ENCODE data around the gene UTP25.
"Not testable (repeated sequence)": the region's sequence is repeated elsewhere in the genome, so short reads cannot be mapped to it uniquely, and the experiment has no call there.

UTP25 gene

GRCh38 chr1:209900734-209901133, 73.0 kb downstream of the UTP25 start:
- Histone ChIP-seq H3K79me1 (replicated peaks; ENCODE audit: low read length, poor library complexity, severe bottlenecking) (no peaks in the 10 kb centered on the region), H3K23ac (ENCODE audit: low read length in 2 of 2) (no peak overlapping the region), H3K4me1 (ENCODE audit: control insufficient read depth, insufficient read depth, low read depth, low read length) (peaks cover 6% of the 10 kb centered on the region), H3K4ac (ENCODE audit: low read depth in 1 of 2, low read length in 2 of 2) (no peak overlapping the region), H2BK5ac (ENCODE audit: low read depth, low read length, poor library complexity, severe bottlenecking) (no peak overlapping the region), H3K36me3 (ENCODE audit: control insufficient read depth in 1 of 2, insufficient read depth in 2 of 2, low read depth in 1 of 2, low read length in 2 of 2) (no peaks in the 10 kb centered on the region), H4K8ac (ENCODE audit: low read length) (no peak overlapping the region), H3K4me3 (ENCODE audit: insufficient read depth in 1 of 2, low read depth in 1 of 2, low read length in 2 of 2) (no peak overlapping the region), H2AK5ac (ENCODE audit: low read length, severe bottlenecking) (no peak overlapping the region), H3K9ac (ENCODE audit: low read length) (no peak overlapping the region), H3K27me3 (ENCODE audit: control insufficient read depth in 1 of 2, insufficient read depth in 1 of 2, low read length in 2 of 2) (no peaks in the 10 kb centered on the region), H3K4me2 (ENCODE audit: low read length, poor library complexity, severe bottlenecking) (no peak overlapping the region), H2BK12ac (ENCODE audit: low read length in 2 of 2) (no peak overlapping the region), H2BK15ac (ENCODE audit: low read depth, poor library complexity, severe bottlenecking) (no peak overlapping the region), H2AFZ (ENCODE audit: low read depth, low read length) (no peak overlapping the region), H2BK120ac (ENCODE audit: low read depth, low read length) (no peak overlapping the region), H4K91ac (ENCODE audit: low read length) (no peak overlapping the region), H3K9me3 (ENCODE audit: control insufficient read depth, low read length) (no peaks in the 10 kb centered on the region), H3K14ac (ENCODE audit: low read length in 2 of 2) (no peak overlapping the region), H3K18ac (ENCODE audit: low read depth in 1 of 2, low read length in 2 of 2) (no peak overlapping the region), H3K27ac (ENCODE audit: low read length, poor library complexity, severe bottlenecking) (peak overlapping the region; percentile 9)
- DNase-seq: peak; percentile 38
- no CpG with 5 or more reads among the region's 1 CpG for WGBS

GRCh38 chr1:209901211-209901610, 73.4 kb downstream of the UTP25 start:
- Histone ChIP-seq H3K27ac (ENCODE audit: low read length, poor library complexity, severe bottlenecking) (no peak overlapping the region), H2BK15ac (ENCODE audit: low read depth, poor library complexity, severe bottlenecking) (no peak overlapping the region), H3K36me3 (ENCODE audit: control insufficient read depth in 1 of 2, insufficient read depth in 2 of 2, low read depth in 1 of 2, low read length in 2 of 2) (no peaks in the 10 kb centered on the region), H2BK120ac (ENCODE audit: low read depth, low read length) (no peak overlapping the region), H3K79me1 (replicated peaks; ENCODE audit: low read length, poor library complexity, severe bottlenecking) (no peaks in the 10 kb centered on the region), H3K23ac (ENCODE audit: low read length in 2 of 2) (no peak overlapping the region), H2BK12ac (ENCODE audit: low read length in 2 of 2) (no peak overlapping the region), H3K4ac (ENCODE audit: low read depth in 1 of 2, low read length in 2 of 2) (no peak overlapping the region), H3K4me1 (ENCODE audit: control insufficient read depth, insufficient read depth, low read depth, low read length) (peaks cover 6% of the 10 kb centered on the region), H4K8ac (ENCODE audit: low read length) (no peak overlapping the region), H3K18ac (ENCODE audit: low read depth in 1 of 2, low read length in 2 of 2) (no peak overlapping the region), H3K4me2 (ENCODE audit: low read length, poor library complexity, severe bottlenecking) (no peak overlapping the region), H3K27me3 (ENCODE audit: control insufficient read depth in 1 of 2, insufficient read depth in 1 of 2, low read length in 2 of 2) (no peaks in the 10 kb centered on the region), H3K14ac (ENCODE audit: low read length in 2 of 2) (no peak overlapping the region), H2AK5ac (ENCODE audit: low read length, severe bottlenecking) (no peak overlapping the region), H4K91ac (ENCODE audit: low read length) (no peak overlapping the region), H3K9me3 (ENCODE audit: control insufficient read depth, low read length) (no peaks in the 10 kb centered on the region), H3K9ac (ENCODE audit: low read length) (no peak overlapping the region), H2AFZ (ENCODE audit: low read depth, low read length) (no peak overlapping the region), H2BK5ac (ENCODE audit: low read depth, low read length, poor library complexity, severe bottlenecking) (no peak overlapping the region), H3K4me3 (ENCODE audit: insufficient read depth in 1 of 2, low read depth in 1 of 2, low read length in 2 of 2) (no peak overlapping the region)
- no CpG with 5 or more reads among the region's 2 CpGs for WGBS
- DNase-seq: no peak

DNA sequence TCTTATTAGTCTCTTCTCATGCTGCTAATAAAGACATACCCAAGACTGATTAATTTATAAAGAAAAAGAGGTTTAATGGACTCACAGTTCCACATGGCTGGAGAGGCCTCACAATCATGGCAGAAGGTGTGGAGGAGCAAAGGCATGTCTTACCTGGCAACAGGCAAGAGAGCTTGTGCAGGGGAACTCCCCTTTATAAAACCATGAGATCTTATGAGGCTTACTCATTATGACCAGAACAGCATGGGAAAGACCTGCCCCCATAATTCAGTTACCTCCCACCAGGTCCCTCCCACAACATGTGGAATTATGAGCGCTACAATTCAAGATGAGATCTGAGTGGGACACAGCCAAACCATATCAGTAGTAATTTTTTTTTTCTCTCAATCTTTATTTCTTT, 77.0 kb downstream of the UTP25 start:
- H4K8ac ChIP-seq (ENCODE audit: low read length); H3K4ac ChIP-seq (ENCODE audit: low read depth in 1 of 2, low read length in 2 of 2); H3K27ac ChIP-seq (ENCODE audit: low read length, poor library complexity, severe bottlenecking); H3K4me2 ChIP-seq (ENCODE audit: low read length, poor library complexity, severe bottlenecking); H2BK15ac ChIP-seq (ENCODE audit: low read depth, poor library complexity, severe bottlenecking); H3K4me3 ChIP-seq (ENCODE audit: insufficient read depth in 1 of 2, low read depth in 1 of 2, low read length in 2 of 2); H3K79me1 ChIP-seq (replicated peaks; ENCODE audit: low read length, poor library complexity, severe bottlenecking); H2AFZ ChIP-seq (ENCODE audit: low read depth, low read length); H3K9me3 ChIP-seq (ENCODE audit: control insufficient read depth, low read length); H2AK5ac ChIP-seq (ENCODE audit: low read length, severe bottlenecking); H3K14ac ChIP-seq (ENCODE audit: low read length in 2 of 2); H2BK5ac ChIP-seq (ENCODE audit: low read depth, low read length, poor library complexity, severe bottlenecking); H3K4me1 ChIP-seq (ENCODE audit: control insufficient read depth, insufficient read depth, low read depth, low read length); H2BK120ac ChIP-seq (ENCODE audit: low read depth, low read length); H3K23ac ChIP-seq (ENCODE audit: low read length in 2 of 2); H4K91ac ChIP-seq (ENCODE audit: low read length); H3K9ac ChIP-seq (ENCODE audit: low read length); H2BK12ac ChIP-seq (ENCODE audit: low read length in 2 of 2); H3K18ac ChIP-seq (ENCODE audit: low read depth in 1 of 2, low read length in 2 of 2); H3K36me3 ChIP-seq (ENCODE audit: control insufficient read depth in 1 of 2, insufficient read depth in 2 of 2, low read depth in 1 of 2, low read length in 2 of 2); H3K27me3 ChIP-seq (ENCODE audit: control insufficient read depth in 1 of 2, insufficient read depth in 1 of 2, low read length in 2 of 2); DNase-seq: not testable (repeated sequence)
- WGBS: no CpG with 5 or more reads among the region's 1 CpG
